ENCODE measurements around the gene PKD2L1. TPM values are rescaled to one million over a fixed set of nuclear protein-coding genes. Genes with fewer than 3 reads are reported as not detected.

PKD2L1 gene
- total and polyA plus RNA-seq, 4 experiments from 2014 or later = not detected

DNA sequence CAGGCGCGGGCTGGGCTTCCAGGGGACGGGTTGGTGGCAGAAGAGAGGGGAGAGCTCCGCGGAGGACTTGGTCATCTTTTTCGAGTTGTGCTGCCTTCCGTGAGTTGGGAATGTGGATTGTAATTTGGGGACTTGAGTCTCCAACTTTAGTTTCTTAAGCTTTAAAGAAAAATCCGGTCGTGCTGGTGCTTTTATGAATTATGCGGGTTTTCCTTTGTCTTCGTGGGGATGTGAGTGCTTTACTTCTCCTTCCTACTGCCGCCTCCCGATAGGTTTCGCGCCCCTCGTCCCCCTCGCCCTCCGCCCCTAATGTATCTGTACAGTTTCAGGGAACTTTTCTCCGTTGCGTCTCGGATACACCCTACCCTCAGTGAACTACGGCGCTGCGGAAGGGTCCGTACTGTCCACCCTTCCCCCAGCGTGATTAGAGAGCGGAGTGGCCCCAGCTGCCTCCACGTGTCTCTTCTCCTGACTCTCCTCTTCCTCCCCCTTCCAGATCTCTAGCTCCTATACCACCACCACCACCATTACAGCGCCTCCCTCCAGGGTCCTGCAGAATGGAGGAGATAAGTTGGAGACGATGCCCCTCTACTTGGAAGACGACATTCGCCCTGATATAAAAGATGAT is 17.7 kb upstream of the PKD2L1 start:
- no peaks in the 10 kb centered on the region for H3K27me3 ChIP-seq (ENCODE audit: insufficient read depth, low read length)
- H3K4me3 ChIP-seq (ENCODE audit: low read length in 2 of 2) = peak overlapping the region in 1 of 2 donors; percentile 74
- ChIA-PET CTCF (ENCODE audit: partially characterized antibody) (interaction anchor here (1.4 to 15.8 kb wide), 5 partner anchors 9 to 188 kb away, joined by 3 to 202 read pairs (median 17); partner anchors contain the start of gene HIF1AN), POLR2A (ENCODE audit: partially characterized antibody) (interaction anchor here (0.9 to 2.4 kb wide), 4 partner anchors 23 to 50 kb away, joined by 3 to 8 read pairs (median 4); no protein-coding TSS in a partner anchor)
- DNase-seq = no peak
- Mint-ChIP-seq H3K27me3 (peaks cover 0 to 1% of the 10 kb centered on the region in 2 donors), H3K9me3 (no peaks in the 10 kb centered on the region), H3K4me1 (peaks cover 9 to 19% (median 15%) of the 10 kb centered on the region in 4 donors), H3K4me3 (peak overlapping the region; percentile 79 to 92 (median 89)), H3K27ac (peak overlapping the region; percentile 32 to 91 (median 73)), H3K36me3 (no peaks in the 10 kb centered on the region)
- H3K4me1 ChIP-seq (ENCODE audit: insufficient read depth, low read length) = peaks cover 14% of the 10 kb centered on the region
- no peaks in the 10 kb centered on the region for H3K9me3 ChIP-seq (ENCODE audit: control insufficient read depth in 1 of 2, low read length in 2 of 2)
- no peaks in the 10 kb centered on the region for H3K36me3 ChIP-seq (ENCODE audit: insufficient read depth, low read length)
- no peak overlapping the region for H3K27ac ChIP-seq (ENCODE audit: low read depth, low read length)
- intact Hi-C loops (cut with micrococcal nuclease) = loop anchor here (1.0 kb wide), 1 partner anchor 27 kb away; no protein-coding TSS in a partner anchor

DNA sequence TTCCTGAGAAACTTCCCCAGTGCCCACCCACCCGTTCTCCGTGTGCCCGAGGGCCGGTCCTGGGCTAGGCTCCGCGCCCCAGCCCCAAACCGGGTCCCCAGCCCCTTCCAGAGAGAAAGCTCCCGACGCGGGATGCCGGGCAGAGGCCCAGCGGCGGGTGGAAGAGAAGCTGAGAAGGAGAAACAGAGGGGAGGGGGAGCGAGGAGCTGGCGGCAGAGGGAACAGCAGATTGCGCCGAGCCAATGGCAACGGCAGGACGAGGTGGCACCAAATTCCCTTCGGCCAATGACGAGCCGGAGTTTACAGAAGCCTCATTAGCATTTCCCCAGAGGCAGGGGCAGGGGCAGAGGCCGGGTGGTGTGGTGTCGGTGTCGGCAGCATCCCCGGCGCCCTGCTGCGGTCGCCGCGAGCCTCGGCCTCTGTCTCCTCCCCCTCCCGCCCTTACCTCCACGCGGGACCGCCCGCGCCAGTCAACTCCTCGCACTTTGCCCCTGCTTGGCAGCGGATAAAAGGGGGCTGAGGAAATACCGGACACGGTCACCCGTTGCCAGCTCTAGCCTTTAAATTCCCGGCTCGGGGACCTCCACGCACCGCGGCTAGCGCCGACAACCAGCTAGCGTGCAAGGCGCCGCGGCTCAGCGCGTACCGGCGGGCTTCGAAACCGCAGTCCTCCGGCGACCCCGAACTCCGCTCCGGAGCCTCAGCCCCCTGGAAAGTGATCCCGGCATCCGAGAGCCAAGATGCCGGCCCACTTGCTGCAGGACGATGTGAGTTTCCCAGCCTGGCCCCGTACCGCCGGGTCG is 16.9 kb upstream of the PKD2L1 start, which contains the start of gene SCD:
SCD (plus strand) TSS at position 469 of the 803 bp plus-strand sequence; CDS start at position 741, 272 bp downstream.
- no peaks in the 10 kb centered on the region for H3K36me3 ChIP-seq (ENCODE audit: insufficient read depth, low read length)
- CTCF ChIA-PET (ENCODE audit: partially characterized antibody) = interaction anchor here (0.9 to 15.8 kb wide), 8 partner anchors 8 to 189 kb away, joined by 3 to 202 read pairs (median 6); partner anchors contain the start of gene HIF1AN
- peak within 1 kb of the TSS; percentile 23 to 74 for H3K4me3 ChIP-seq (ENCODE audit: low read length in 2 of 2)
- Mint-ChIP-seq H3K27me3 (peaks cover 0 to 1% of the 10 kb centered on the region in 2 donors), H3K36me3 (no peaks in the 10 kb centered on the region), H3K4me1 (peaks cover 9 to 19% (median 15%) of the 10 kb centered on the region in 4 donors), H3K27ac (peak within 1 kb of the TSS; percentile 63 to 91 (median 80)), H3K9me3 (no peaks in the 10 kb centered on the region), H3K4me3 (peak within 1 kb of the TSS; percentile 79 to 92 (median 89))
- intact Hi-C loops (cut with micrococcal nuclease) = loop anchor here (1.0 kb wide), 1 partner anchor 27 kb away; no protein-coding TSS in a partner anchor
- DNase-seq = peak; percentile 70 to 85 (median 71)
- POLR2A ChIA-PET (ENCODE audit: partially characterized antibody) = interaction anchor here (0.9 to 2.4 kb wide), 3 partner anchors 24 to 50 kb away, joined by 3 to 8 read pairs (median 3); no protein-coding TSS in a partner anchor
- H3K27me3 ChIP-seq (ENCODE audit: insufficient read depth, low read length) = no peaks in the 10 kb centered on the region
- H3K27ac ChIP-seq (ENCODE audit: low read depth, low read length) = no peak within 1 kb of the TSS
- H3K9me3 ChIP-seq (ENCODE audit: control insufficient read depth in 1 of 2, low read length in 2 of 2) = no peaks in the 10 kb centered on the region
- peaks cover 14% of the 10 kb centered on the region for H3K4me1 ChIP-seq (ENCODE audit: insufficient read depth, low read length)

DNA sequence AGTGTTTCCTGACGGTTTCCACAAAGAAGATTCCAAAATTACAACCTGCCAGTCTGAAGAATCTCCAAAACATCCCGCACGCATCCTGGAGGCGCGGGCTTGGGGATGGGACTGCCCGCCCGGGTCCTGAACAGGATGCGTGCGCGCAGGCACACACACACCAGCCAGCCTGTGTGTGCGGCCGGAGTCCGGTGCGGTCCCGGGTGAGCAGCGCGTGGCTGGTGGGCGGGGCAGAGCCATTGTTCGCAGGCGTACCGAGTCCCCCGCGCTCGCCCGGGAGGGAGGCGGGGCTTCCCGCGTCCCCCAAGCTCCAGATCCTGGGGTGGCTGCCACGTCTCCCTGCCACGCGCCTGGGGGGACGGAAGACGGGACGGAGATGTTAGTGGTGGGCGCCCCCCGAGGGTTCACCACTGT is 16.3 kb upstream of the PKD2L1 start:
- POLR2A ChIA-PET (ENCODE audit: partially characterized antibody) = interaction anchor here (0.6 to 2.4 kb wide), 2 partner anchors 24 to 66 kb away, joined by 3 to 8 read pairs; no protein-coding TSS in a partner anchor
- intact Hi-C loops (cut with micrococcal nuclease) = no loop called here

DNA sequence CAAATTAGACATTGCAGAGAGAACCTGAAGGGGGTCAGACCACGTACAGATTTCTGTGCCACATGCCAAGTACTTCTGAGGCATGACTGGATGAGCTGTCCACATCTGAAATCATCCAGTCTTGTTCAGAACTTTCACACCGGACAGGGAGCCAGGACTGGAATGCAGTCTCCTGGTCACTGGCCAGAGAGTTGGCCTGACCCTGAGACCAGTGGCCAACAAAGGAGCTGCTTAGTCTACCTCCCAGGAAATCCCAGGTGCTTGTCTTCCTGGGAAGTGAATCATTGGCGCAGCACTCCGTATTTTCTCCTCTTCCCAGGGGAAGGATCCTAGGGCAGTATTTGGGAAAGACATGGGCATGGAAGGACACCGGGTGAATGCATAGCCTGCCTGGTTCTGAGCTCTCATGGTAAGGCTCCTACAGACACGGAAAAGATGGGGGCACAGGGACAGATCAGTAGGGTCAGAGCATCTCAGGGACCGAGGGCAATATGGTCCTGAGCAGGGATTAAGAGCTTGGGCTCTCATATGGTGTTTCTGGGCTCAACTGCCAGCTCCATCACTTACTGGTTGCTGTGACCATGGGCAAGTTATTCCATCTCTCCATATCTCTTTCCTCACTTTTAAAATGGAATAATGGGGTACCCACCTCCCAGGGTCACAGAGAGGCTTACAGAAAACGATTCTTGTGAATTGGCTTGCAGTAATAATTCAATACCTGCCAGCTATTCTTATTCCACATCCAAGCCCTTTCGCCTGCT is 15.7 kb upstream of the PKD2L1 start:
- Histone ChIP-seq H3K27ac (ENCODE audit: low read depth, low read length) (no peak overlapping the region), H3K4me1 (ENCODE audit: insufficient read depth, low read length) (peaks cover 14% of the 10 kb centered on the region), H3K27me3 (ENCODE audit: insufficient read depth, low read length) (no peaks in the 10 kb centered on the region), H3K36me3 (ENCODE audit: insufficient read depth, low read length) (no peaks in the 10 kb centered on the region), H3K4me3 (ENCODE audit: low read length in 2 of 2) (peak overlapping the region in 1 of 2 donors; percentile 74), H3K9me3 (ENCODE audit: control insufficient read depth in 1 of 2, low read length in 2 of 2) (no peaks in the 10 kb centered on the region)
- Mint-ChIP-seq H3K4me1 (peaks cover 9 to 19% (median 14%) of the 10 kb centered on the region in 4 donors), H3K9me3 (no peaks in the 10 kb centered on the region), H3K27ac (peak overlapping the region in 6 of 7 donors; percentile 22 to 81 (median 62)), H3K4me3 (peak overlapping the region; percentile 79 to 91 (median 84)), H3K36me3 (no peaks in the 10 kb centered on the region), H3K27me3 (peaks cover 0 to 1% of the 10 kb centered on the region in 2 donors)
- POLR2A ChIA-PET (ENCODE audit: partially characterized antibody) = interaction anchor here (0.6 to 2.4 kb wide), 2 partner anchors 25 to 67 kb away, joined by 3 to 8 read pairs; no protein-coding TSS in a partner anchor
- intact Hi-C loops (cut with micrococcal nuclease) = no loop called here
- DNase-seq = no peak
- CTCF ChIA-PET (ENCODE audit: partially characterized antibody) = interaction anchor here (0.9 to 15.8 kb wide), 7 partner anchors 9 to 173 kb away, joined by 3 to 202 read pairs (median 5); no protein-coding TSS in a partner anchor

More for the DNA sequence above, 16.3 kb upstream of the PKD2L1 start:
- Histone ChIP-seq H3K27me3 (ENCODE audit: insufficient read depth, low read length) (no peaks in the 10 kb centered on the region), H3K9me3 (ENCODE audit: control insufficient read depth in 1 of 2, low read length in 2 of 2) (no peaks in the 10 kb centered on the region), H3K36me3 (ENCODE audit: insufficient read depth, low read length) (no peaks in the 10 kb centered on the region), H3K27ac (ENCODE audit: low read depth, low read length) (no peak overlapping the region), H3K4me1 (ENCODE audit: insufficient read depth, low read length) (peaks cover 14% of the 10 kb centered on the region), H3K4me3 (ENCODE audit: low read length in 2 of 2) (peak overlapping the region in 1 of 2 donors; percentile 74)
- CTCF ChIA-PET (ENCODE audit: partially characterized antibody) = interaction anchor here (0.9 to 15.8 kb wide), 8 partner anchors 10 to 189 kb away, joined by 3 to 202 read pairs (median 4); partner anchors contain the start of gene HIF1AN
- no peaks in the 10 kb centered on the region for H3K9me3 Mint-ChIP-seq
- peaks cover 0 to 1% of the 10 kb centered on the region in 2 donors for H3K27me3 Mint-ChIP-seq
- H3K4me3 Mint-ChIP-seq = peak overlapping the region; percentile 79 to 91 (median 84)
- no peaks in the 10 kb centered on the region for H3K36me3 Mint-ChIP-seq
- H3K27ac Mint-ChIP-seq = peak overlapping the region in 6 of 7 donors; percentile 48 to 81 (median 60)
- peaks cover 9 to 19% (median 15%) of the 10 kb centered on the region in 4 donors for H3K4me1 Mint-ChIP-seq
- DNase-seq = peak; percentile 15 to 63 (median 39)

DNA sequence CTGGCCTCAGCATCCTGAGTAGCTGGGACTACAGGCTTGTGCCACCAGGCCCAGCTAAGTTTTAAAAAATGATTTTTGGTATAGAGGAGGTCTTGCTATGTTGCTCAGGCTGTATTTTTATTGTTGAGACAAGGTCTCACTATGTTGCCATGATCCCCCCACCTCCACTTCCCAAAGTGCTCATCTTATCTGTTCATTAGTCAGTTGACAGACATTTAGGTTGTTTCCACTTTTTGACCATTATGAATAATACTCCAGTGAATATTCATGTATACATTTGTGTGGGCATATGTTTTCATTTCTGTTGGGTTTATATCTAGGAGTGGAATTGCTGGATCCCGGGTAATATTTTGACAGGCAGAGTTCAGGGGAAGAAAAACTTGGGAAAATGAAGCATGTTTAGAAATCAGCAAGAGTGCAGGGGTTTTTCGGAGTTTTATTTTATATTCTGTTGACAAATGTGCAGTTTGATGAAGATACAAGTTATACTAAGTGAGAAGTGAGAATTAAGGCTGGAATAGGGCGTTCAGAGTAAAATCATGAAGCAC is 14.3 kb upstream of the PKD2L1 start:
- H3K36me3 ChIP-seq (ENCODE audit: insufficient read depth, low read length) = no peaks in the 10 kb centered on the region
- CTCF ChIA-PET (ENCODE audit: partially characterized antibody) = interaction anchor here (0.8 to 15.8 kb wide), 6 partner anchors 11 to 174 kb away, joined by 3 to 202 read pairs (median 7); no protein-coding TSS in a partner anchor

DNA sequence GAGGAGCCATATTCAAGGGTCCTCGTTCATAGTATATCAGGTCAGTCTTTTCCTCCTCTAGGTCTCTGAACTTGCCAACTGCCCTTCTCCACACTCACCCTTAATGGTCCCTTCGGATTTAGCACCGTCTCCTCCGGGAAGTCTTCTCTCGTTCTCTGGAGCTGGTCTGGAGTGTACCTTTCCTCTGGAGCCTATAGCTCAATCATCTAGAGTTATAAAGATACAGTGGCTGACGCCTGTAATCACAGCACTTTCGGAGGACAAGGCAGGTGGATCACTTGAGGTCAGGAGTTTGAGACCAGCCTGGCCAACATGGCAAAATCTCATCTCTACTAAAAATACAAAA is 12.6 kb upstream of the PKD2L1 start:
- ChIA-PET CTCF (ENCODE audit: partially characterized antibody) (interaction anchor here (0.6 to 15.8 kb wide), 8 partner anchors 10 to 176 kb away, joined by 3 to 202 read pairs (median 4); no protein-coding TSS in a partner anchor), POLR2A (ENCODE audit: partially characterized antibody) (no interaction called here)
- no peaks in the 10 kb centered on the region for H3K36me3 ChIP-seq (ENCODE audit: insufficient read depth, low read length)
- peaks cover 0 to 2% of the 10 kb centered on the region in 2 donors for H3K27me3 Mint-ChIP-seq
- H3K4me1 Mint-ChIP-seq = peaks cover 5 to 10% (median 8%) of the 10 kb centered on the region in 4 donors
- H3K27ac ChIP-seq (ENCODE audit: low read depth, low read length) = no peak overlapping the region
- no peak for DNase-seq
- H3K4me3 ChIP-seq (ENCODE audit: low read length in 2 of 2) = no peak overlapping the region
- intact Hi-C loops (cut with micrococcal nuclease) = loop anchor here (1.0 kb wide), 2 partner anchors 91 to 166 kb away; no protein-coding TSS in a partner anchor
- no peak overlapping the region for H3K27ac Mint-ChIP-seq
- no peaks in the 10 kb centered on the region for H3K36me3 Mint-ChIP-seq
- H3K4me1 ChIP-seq (ENCODE audit: insufficient read depth, low read length) = peaks cover 8% of the 10 kb centered on the region
- H3K27me3 ChIP-seq (ENCODE audit: insufficient read depth, low read length) = no peaks in the 10 kb centered on the region
- no peaks in the 10 kb centered on the region for H3K9me3 Mint-ChIP-seq
- no peak overlapping the region for H3K4me3 Mint-ChIP-seq
- H3K9me3 ChIP-seq (ENCODE audit: control insufficient read depth in 1 of 2, low read length in 2 of 2) = no peaks in the 10 kb centered on the region

More for the DNA sequence above, 14.3 kb upstream of the PKD2L1 start:
- intact Hi-C loops (cut with micrococcal nuclease) = no loop called here
- H3K36me3 Mint-ChIP-seq = no peaks in the 10 kb centered on the region
- POLR2A ChIA-PET (ENCODE audit: partially characterized antibody) = no interaction called here
- Histone ChIP-seq H3K4me1 (ENCODE audit: insufficient read depth, low read length) (peaks cover 14% of the 10 kb centered on the region), H3K27me3 (ENCODE audit: insufficient read depth, low read length) (no peaks in the 10 kb centered on the region), H3K4me3 (ENCODE audit: low read length in 2 of 2) (no peak overlapping the region), H3K27ac (ENCODE audit: low read depth, low read length) (no peak overlapping the region), H3K9me3 (ENCODE audit: control insufficient read depth in 1 of 2, low read length in 2 of 2) (no peaks in the 10 kb centered on the region)
- peak overlapping the region in 5 of 8 donors; percentile 7 to 53 (median 28) for H3K4me3 Mint-ChIP-seq
- H3K9me3 Mint-ChIP-seq = no peaks in the 10 kb centered on the region
- H3K27ac Mint-ChIP-seq = peak overlapping the region in 1 of 7 donors; percentile 4
- H3K27me3 Mint-ChIP-seq = peaks cover 0 to 1% of the 10 kb centered on the region in 2 donors
- peaks cover 9 to 19% (median 13%) of the 10 kb centered on the region in 4 donors for H3K4me1 Mint-ChIP-seq
- DNase-seq = no peak

Measured in CD4-positive, alpha-beta memory T cell (primary cell).